Measurements from ENCODE around the gene TFDP1.

Gene TFDP1

GRCh38 chr13:113598481-113598880 lies 13.9 kb downstream of the TFDP1 start:
- TF ChIP-seq CTCF (conservative IDR thresholded peaks at IDR 0.05; ENCODE audit: low read depth, low read length): no peak
- DNase-seq (ENCODE audit: low read depth): no peak
- no peak overlapping the region for H3K4me3 ChIP-seq (ENCODE audit: low read depth, low read length)

- TF ChIP-seq CTCF (conservative IDR thresholded peaks at IDR 0.05; ENCODE audit: low read depth, low read length): no peak
- no peak overlapping the region for H3K4me3 ChIP-seq (ENCODE audit: low read depth, low read length)
- no peak for DNase-seq (ENCODE audit: low read depth)
Measured at GRCh38 chr13:113599391-113599790, 14.8 kb downstream of the TFDP1 start.

GRCh38 chr13:113601166-113602070 lies 16.9 kb downstream of the TFDP1 start:
- no peak overlapping the region for H3K4me3 ChIP-seq (ENCODE audit: low read depth, low read length)
- DNase-seq (ENCODE audit: low read depth): no peak
- TF ChIP-seq CTCF (conservative IDR thresholded peaks at IDR 0.05; ENCODE audit: low read depth, low read length): no peak

GRCh38 chr13:113602291-113602988 lies 17.9 kb downstream of the TFDP1 start:
- H3K4me3 ChIP-seq (ENCODE audit: low read depth, low read length): no peak overlapping the region
- DNase-seq (ENCODE audit: low read depth): no peak
- no peak for TF ChIP-seq CTCF (conservative IDR thresholded peaks at IDR 0.05; ENCODE audit: low read depth, low read length)

- TF ChIP-seq CTCF (conservative IDR thresholded peaks at IDR 0.05; ENCODE audit: low read depth, low read length): no peak
- DNase-seq (ENCODE audit: low read depth): no peak
- H3K4me3 ChIP-seq (ENCODE audit: low read depth, low read length): no peak overlapping the region
Measured at GRCh38 chr13:113603116-113603710, 18.7 kb downstream of the TFDP1 start.

GRCh38 chr13:113604186-113604585 lies 19.6 kb downstream of the TFDP1 start:
- H3K4me3 ChIP-seq (ENCODE audit: low read depth, low read length): no peak overlapping the region
- TF ChIP-seq CTCF (conservative IDR thresholded peaks at IDR 0.05; ENCODE audit: low read depth, low read length): no peak
- DNase-seq (ENCODE audit: low read depth): no peak

Data from choroid plexus epithelial cell (primary cell).